Measurements from ENCODE around the gene PDE3B. TPM values are rescaled to one million over a fixed set of nuclear protein-coding genes. Genes with fewer than 3 reads are reported as not detected.
"Not testable (repeated sequence)": the region's sequence is repeated elsewhere in the genome, so short reads cannot be mapped to it uniquely, and the experiment has no call there.

The PDE3B gene
- total RNA-seq, 2 donors from 2014 or later, result 17.4 to 64.6 TPM

DNA sequence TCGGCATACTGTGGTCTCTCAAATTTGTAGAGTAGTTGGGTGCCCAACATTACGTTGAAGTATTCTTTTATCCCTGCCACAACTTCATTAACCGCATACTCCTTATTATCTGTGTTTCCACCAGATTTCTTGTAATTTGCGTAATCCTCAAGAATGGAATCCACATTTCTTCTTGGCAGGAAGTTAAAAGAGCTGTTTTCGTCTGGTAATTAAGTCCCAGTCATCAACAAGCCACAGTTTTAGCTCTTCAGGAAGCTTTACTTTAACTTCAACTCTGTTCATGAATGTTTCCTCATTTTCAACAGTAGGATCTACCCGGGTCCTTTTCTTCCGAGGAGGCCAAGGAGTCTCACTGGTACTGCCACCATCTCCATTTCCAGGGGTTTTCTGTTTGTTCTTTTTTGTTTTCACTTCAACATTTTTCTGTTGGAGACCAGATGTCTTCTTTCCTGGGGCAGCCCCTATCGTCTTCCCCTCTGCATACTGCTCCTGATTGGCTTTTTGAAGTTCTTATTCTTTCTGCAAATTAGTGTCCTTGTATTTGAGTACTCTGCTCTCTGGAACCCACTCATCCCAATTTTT, 30.3 kb downstream of the PDE3B start:
- ATAC-seq (no peak), DNase-seq (no peak)
- Histone ChIP-seq H3K9me3 (no peaks in the 10 kb centered on the region), H3K4me1 (peaks cover 12% of the 10 kb centered on the region), H3K4me3 (no peak overlapping the region), H3K27me3 (no peaks in the 10 kb centered on the region), H3K27ac (no peak overlapping the region), H3K36me3 (replicated peaks in 1 of 2; ENCODE audit: insufficient read depth in 1 of 2, low read depth in 2 of 2) (no peaks in the 10 kb centered on the region)
- WGBS, 2 donors, result 83 to 86% methylated on average over 8 of the region's 8 CpGs
- no peak for TF ChIP-seq POLR2A (IDR thresholded peaks at IDR 0.05)
- no peak for TF ChIP-seq CTCF (IDR thresholded peaks at IDR 0.05)
- intact Hi-C loops (cut with DNase I), result no loop called here

DNA sequence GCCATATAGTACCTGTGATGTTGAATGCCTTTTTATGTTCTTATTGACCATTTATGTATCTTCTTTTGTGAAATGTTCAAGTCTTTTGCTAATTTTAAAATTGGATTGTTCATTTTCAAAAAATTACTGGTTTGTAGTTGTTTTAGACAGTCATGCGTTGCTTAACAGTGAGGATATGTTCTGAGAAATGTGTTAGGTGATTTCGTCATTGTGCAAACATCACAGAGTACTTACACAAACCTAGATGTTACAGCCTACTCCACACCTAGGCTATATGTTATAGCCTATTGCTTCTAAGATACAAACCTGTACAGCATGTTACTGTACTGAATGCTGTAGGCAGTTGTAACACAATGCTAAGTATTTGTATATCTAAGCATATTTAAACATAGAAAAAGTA, 32.5 kb downstream of the PDE3B start:
- no peak for TF ChIP-seq POLR2A (IDR thresholded peaks at IDR 0.05)
- no peak for TF ChIP-seq CTCF (IDR thresholded peaks at IDR 0.05)
- DNase-seq, result no peak
- Histone ChIP-seq H3K27me3 (no peaks in the 10 kb centered on the region), H3K36me3 (replicated peaks in 1 of 2; ENCODE audit: insufficient read depth in 1 of 2, low read depth in 2 of 2) (no peaks in the 10 kb centered on the region), H3K9me3 (no peaks in the 10 kb centered on the region), H3K4me3 (no peak overlapping the region), H3K4me1 (peaks cover 12% of the 10 kb centered on the region), H3K27ac (no peak overlapping the region)
- 62 to 68% methylated on average over 2 of the region's 2 CpGs for WGBS, 2 donors
- intact Hi-C loops (cut with DNase I), result no loop called here
- ATAC-seq, result peak; percentile 83

DNA sequence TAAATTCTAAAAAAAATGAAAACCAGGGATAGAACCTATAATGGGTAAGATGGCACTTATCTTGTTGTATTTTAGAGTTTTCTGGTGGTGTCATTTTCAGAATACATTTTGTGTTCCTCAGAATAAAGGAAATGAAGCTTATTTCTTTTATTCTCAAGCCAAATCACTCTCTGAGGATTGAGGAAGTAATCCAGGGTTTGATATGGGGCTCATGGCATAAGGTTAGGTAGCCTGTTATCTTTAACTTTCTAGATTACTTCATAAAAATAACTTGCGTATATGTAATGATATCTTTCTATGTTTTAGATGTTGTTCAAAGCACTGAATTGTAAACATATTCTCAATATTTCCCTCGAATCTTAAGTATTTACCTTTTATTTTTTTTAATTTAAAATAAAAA, 33.5 kb downstream of the PDE3B start:
- intact Hi-C loops (cut with DNase I), result no loop called here
- TF ChIP-seq POLR2A (IDR thresholded peaks at IDR 0.05) (no peak), CTCF (IDR thresholded peaks at IDR 0.05) (no peak)
- Histone ChIP-seq H3K4me1 (peaks cover 12% of the 10 kb centered on the region), H3K36me3 (replicated peaks in 1 of 2; ENCODE audit: insufficient read depth in 1 of 2, low read depth in 2 of 2) (no peaks in the 10 kb centered on the region), H3K4me3 (no peak overlapping the region), H3K27ac (no peak overlapping the region), H3K9me3 (no peaks in the 10 kb centered on the region), H3K27me3 (no peaks in the 10 kb centered on the region)
- ATAC-seq (no peak), DNase-seq (no peak)
- WGBS, 2 donors, result 62 to 63% methylated on average over 2 of the region's 2 CpGs

DNA sequence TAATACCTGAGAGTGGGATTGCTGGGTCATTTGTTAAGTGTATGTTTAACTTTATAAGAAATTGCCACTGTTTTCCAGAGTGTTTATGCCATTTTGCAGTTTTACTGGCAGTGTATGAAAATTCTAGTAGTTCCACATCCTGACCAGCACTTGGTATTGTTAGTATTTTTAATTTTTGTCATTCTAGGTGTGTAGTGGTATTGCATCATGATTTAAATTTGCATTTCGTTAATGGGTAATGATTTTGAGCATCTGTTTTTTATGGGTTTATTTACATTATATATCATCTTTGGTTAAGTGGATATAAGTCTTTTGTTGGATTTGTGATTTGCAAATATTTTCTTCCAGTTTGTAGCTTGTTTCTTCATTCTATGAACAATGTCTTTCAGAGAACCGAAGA, 34.7 kb downstream of the PDE3B start:
- DNase-seq (no peak), ATAC-seq (no peak)
- H3K4me3 ChIP-seq, result no peak overlapping the region
- H3K27me3 ChIP-seq, result no peaks in the 10 kb centered on the region
- TF ChIP-seq CTCF (IDR thresholded peaks at IDR 0.05), result no peak
- no peak for TF ChIP-seq POLR2A (IDR thresholded peaks at IDR 0.05)
- no peaks in the 10 kb centered on the region for H3K9me3 ChIP-seq
- intact Hi-C loops (cut with DNase I), result no loop called here
- H3K4me1 ChIP-seq, result peaks cover 12% of the 10 kb centered on the region
- 94 to 95% methylated on average over 2 of the region's 2 CpGs for WGBS, 2 donors
- H3K36me3 ChIP-seq (replicated peaks in 1 of 2; ENCODE audit: insufficient read depth in 1 of 2, low read depth in 2 of 2), result no peaks in the 10 kb centered on the region
- no peak overlapping the region for H3K27ac ChIP-seq

GRCh38 chr11:14679662-14680061, 36.1 kb downstream of the PDE3B start:
- Histone ChIP-seq H3K27me3 (no peaks in the 10 kb centered on the region), H3K9me3 (no peaks in the 10 kb centered on the region), H3K27ac (no peak overlapping the region), H3K36me3 (replicated peaks in 1 of 2; ENCODE audit: insufficient read depth in 1 of 2, low read depth in 2 of 2) (no peaks in the 10 kb centered on the region), H3K4me3 (no peak overlapping the region), H3K4me1 (peaks cover 12% of the 10 kb centered on the region)
- no peak for ATAC-seq
- WGBS, 2 donors, result 92 to 95% methylated on average over 3 of the region's 3 CpGs
- intact Hi-C loops (cut with DNase I), result no loop called here
- DNase-seq, result no peak
- TF ChIP-seq CTCF (IDR thresholded peaks at IDR 0.05) (no peak), POLR2A (IDR thresholded peaks at IDR 0.05) (no peak)

GRCh38 chr11:14684234-14684915, 40.8 kb downstream of the PDE3B start:
- H3K36me3 ChIP-seq (replicated peaks in 1 of 2; ENCODE audit: insufficient read depth in 1 of 2, low read depth in 2 of 2); H3K27me3 ChIP-seq; DNase-seq; H3K9me3 ChIP-seq; ATAC-seq; H3K27ac ChIP-seq; H3K4me3 ChIP-seq; intact Hi-C loops (cut with DNase I): not testable (repeated sequence)
- H3K4me1 ChIP-seq, result peaks cover 10% of the 10 kb centered on the region
- WGBS, 2 donors, result 77 to 83% methylated on average over 6 of the region's 6 CpGs
